ENCODE data around the gene ACIN1.

- no peak for TF ChIP-seq CTCF (IDR thresholded peaks at IDR 0.05)
- TF ChIP-seq POLR2A (IDR thresholded peaks at IDR 0.05) = no peak
Measured at GRCh38 chr14:23132970-23133369, 38.0 kb upstream of the ACIN1 start.
